HG03039 (cell line): Measurements from ENCODE around the gene TMED7.
"Not testable (repeated sequence)": the region's sequence is repeated elsewhere in the genome, so short reads cannot be mapped to it uniquely, and the experiment has no call there.

Experiments used
- ATAC-seq: cut with Tn5 transposase; IDR thresholded peaks from one replicate; pipeline ENCODE4 v1.9.1; 2021; ENCODE audit warnings: mild to moderate bottlenecking, moderate library complexity; ENCODE audit not compliant: unreplicated experiment

The TMED7 gene

DNA sequence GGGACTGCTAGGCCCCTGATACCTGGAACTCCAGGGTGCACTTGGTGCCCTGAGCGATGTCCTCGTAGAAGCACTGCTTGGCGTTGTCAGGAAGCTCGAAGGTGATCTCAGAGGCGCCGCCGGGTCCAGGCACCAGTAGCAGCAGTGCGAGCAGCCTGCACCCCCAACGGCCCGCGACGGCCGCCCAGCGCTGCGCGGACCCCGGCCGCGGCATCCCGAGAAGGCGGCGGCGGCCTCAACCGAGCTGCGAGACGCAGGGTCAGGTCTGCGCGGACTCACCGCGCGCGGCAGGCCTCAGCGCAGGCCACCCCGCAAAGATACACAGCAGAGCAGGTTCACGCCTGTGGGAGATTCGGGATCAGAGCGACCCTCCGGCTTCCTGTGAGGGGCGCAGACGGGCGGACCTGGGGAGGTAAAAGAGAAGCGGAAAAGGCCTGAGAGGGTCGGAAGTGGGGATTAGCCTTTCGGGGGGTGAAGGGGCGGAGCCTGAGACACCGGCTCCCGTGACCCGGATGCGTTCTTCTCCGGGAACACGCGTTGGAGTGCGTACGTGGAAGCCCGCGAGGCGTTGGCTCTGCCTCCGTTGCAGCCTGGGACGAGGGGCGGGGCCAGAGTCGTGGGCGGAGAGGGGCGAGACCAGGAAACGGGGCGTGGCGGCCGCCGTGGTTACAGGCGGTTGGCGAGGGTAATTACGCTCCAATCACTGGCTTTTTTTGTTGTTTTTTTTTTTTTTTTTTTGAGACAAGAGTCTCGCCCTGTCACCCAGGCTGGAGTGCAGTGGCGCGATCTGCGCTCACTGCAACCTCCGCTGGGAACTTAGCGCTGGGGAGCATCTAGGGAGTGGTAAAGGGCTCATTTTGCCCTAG lies at the start of gene TMED7:
TMED7 (minus strand) TSS at position 458 of the 866 bp plus-strand sequence; CDS start at position 214, 244 bp downstream.
- peak; percentile 92 for ATAC-seq

GRCh38 chr5:115674782-115675181 lies 48.9 kb upstream of the TMED7 start:
- ATAC-seq: not testable (repeated sequence)

GRCh38 chr5:115673596-115673995 lies 47.8 kb upstream of the TMED7 start:
- no peak for ATAC-seq

GRCh38 chr5:115671939-115672338 lies 46.1 kb upstream of the TMED7 start:
- no peak for ATAC-seq

DNA sequence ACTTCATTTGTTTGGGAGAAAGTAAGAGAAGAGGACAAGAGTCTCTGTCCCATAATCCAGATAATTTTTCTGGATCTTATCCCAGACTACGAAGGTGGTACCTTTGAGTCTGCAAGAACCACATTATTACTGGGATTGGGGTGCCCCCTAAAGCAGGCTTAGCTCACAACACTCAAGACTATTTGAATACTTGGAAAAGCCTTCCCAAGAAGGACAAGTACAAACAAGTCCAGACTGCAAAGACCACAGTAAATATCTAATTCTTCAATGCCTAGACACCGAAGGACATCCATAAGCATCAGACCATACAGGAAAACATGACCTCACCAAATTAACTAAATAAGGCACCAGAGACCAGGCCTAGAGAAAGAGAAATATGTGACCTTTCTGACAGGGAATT lies 40.2 kb upstream of the TMED7 start:
- no peak for ATAC-seq

- ATAC-seq: no peak
These were observed 35.7 kb upstream of the TMED7 start for GRCh38 chr5:115661563-115661962.

GRCh38 chr5:115661101-115661500 lies 35.3 kb upstream of the TMED7 start:
- ATAC-seq: no peak

GRCh38 chr5:115657881-115658233 lies 32.0 kb upstream of the TMED7 start:
- no peak for ATAC-seq

GRCh38 chr5:115657125-115657880 lies 31.5 kb upstream of the TMED7 start:
- no peak for ATAC-seq

- no peak for ATAC-seq
These were observed 30.6 kb upstream of the TMED7 start for GRCh38 chr5:115656404-115656803.

GRCh38 chr5:115655994-115656393 lies 30.2 kb upstream of the TMED7 start:
- ATAC-seq: no peak

GRCh38 chr5:115649541-115649940 lies 23.7 kb upstream of the TMED7 start:
- ATAC-seq: no peak

DNA sequence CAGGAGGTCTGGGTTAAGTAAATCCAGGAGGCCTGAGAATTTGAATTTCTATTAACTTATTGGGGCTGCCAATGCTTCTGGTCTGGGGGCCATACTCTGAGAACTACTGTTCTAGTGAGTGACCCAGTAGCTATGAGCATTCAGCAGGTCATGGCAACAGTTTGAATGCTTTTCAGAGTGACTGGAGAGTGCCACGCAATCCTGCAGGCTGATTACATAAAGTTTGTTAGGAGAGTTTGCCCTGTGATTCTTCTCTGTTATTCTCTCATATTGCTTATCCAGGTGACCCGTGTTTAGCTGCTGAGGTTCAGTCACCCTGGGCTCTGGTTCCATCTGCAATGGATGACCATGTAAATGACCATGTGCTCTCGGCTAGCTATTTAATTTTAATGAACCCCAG lies 22.2 kb upstream of the TMED7 start:
- ATAC-seq: no peak

DNA sequence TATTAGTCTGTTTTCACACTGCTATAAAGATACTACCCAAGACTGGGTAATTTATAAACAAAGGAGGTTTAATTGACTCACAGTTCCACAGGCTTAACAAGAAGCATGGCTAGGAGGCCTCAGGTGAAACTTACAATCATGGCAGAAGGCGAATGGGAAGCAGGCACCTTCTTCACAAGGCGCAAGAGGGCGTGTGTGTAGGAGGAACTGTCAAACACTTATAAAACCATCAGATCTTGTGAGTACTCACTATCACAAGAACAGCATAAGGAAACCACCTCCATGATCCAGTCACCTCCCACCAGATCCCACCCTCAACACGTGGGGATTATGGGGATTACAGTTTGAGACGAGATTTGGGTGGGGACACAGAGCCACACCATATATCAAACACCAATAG lies 19.6 kb upstream of the TMED7 start:
- not testable (repeated sequence) for ATAC-seq

DNA sequence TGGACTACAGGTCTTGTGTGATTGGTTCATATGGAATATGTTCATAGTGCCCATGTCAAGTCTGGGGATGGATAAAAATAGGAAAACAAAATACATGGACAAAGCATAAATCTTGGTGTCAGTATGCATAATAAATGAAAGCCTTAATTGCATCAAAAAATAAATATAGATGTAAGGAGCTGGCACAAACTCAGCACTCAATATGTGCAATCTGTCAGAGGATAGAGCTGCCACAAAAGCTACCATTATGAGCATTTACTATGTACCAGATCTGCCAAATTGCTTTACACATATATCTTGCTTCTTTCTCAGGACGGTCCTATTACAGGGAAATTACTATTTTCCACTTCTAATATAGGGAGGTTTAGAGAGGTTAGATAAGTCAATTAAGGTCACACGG lies 18.2 kb upstream of the TMED7 start:
- no peak for ATAC-seq

DNA sequence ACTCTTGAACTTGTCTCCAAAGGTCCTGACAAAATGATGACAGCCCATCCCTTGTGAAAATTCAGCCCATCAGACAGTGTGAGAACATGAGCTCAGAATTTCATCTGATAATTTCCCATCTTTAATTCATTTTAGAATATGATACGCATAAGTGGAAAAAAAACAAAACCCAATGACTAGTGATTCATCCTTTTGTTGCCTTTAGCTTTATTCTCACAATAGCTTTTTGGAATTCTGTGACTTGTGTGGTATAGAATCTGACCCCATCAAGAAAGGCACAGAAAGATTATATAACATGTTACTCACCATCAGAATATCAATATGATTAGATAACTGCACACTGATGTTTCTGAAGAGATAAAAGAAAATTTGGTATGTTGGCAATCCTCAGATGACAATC lies 16.1 kb upstream of the TMED7 start:
- ATAC-seq: no peak

DNA sequence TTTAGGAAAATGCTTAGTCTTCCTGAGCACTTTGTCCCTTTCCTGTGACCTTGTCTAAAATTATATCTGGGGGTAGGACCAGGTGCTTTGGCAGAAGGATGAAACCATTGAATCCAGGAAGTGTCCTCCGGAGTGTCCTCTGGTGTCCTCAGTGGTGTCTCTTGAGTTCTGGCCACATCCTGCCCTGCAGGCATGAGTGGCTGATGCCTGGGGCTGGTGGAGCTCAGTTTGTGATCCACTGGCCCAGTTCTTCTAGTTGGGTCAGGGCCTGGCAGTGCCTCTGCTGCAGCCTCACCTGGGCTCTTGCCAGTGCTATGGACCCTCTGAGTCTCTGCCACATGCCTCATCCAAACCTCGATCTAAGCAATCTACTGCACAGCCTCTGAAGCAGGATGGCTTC lies 14.4 kb upstream of the TMED7 start:
- no peak for ATAC-seq

DNA sequence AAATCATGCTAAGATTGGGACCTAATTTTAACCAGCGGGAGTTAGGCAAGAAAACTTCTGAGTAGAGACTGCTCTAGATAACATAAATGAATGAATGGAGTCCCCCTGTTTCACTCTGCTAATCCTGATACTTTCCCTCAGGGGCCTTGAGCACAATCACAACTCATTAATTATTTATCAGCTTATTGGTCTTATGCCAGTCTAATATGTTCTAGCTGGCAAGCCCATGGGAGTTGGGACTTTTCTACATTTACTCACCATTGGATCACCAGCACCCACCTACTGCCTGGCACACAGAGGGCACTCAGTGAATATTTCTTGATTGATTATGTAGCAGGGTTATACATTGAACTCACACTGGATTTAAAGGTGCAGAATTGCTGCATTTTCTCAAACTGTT lies 13.5 kb upstream of the TMED7 start:
- no peak for ATAC-seq

DNA sequence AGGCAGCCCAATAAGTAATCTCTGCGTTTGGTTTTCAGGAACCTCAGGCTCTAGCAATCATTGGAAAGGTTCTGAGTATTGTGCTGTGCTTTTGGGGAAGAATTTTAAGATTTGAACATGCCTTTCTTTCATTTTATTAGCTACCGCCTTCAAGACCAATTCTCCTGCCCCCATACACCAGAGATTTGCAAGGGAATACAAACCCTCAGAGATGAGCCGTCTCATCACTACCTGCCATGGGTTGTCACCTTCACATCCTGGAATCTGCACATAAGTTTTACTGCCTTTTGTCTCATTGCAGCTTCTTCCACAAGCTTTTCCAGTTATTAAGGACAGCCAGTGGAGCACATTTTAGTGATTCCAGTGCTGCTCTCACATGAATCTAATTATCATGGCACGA lies 11.7 kb upstream of the TMED7 start:
- ATAC-seq: no peak

DNA sequence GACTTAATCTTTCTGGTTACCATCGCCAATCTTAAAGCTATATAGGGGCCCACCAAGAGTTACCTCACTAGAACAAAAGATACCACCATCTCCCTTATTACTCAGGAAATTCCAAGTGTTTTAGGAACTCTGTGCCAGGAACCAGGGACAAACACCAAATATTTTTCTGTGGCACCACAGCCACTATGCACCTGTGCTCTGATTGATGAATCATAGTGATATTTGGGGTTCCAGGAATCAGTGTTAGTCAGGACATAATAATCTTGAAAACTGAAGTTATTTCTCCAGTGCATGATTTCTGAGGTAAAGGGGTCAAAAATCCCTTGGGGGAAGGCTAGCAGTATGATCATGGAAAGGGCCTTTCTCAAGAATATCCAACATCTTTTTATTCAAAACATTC lies 10.2 kb upstream of the TMED7 start:
- ATAC-seq: no peak

GRCh38 chr5:115634343-115635132 lies 8.7 kb upstream of the TMED7 start:
- ATAC-seq: peak; percentile 50
